GM23338 (cell line): Measurements from ENCODE around the gene CELA2B. TPM values are rescaled to one million over a fixed set of nuclear protein-coding genes. Genes with fewer than 3 reads are reported as not detected.

Experiments used
- ATAC-seq: fragments of 200-7000 bp; cut with Tn5 transposase; 3 replicates; pipeline ENCODE4 v1.9.1; 2020
- DNase-seq: peaks from one replicate; pipeline ENCODE4 v3.0.0-alpha.2; 2015; ENCODE audit warnings: low spot score
- H2AFZ ChIP-seq: fragments of 200-600 bp; sonication (generic); 2 replicates; pipeline ENCODE4 v1.8.0; 2016; ENCODE audit warnings: antibody characterized with exemption, mild to moderate bottlenecking, moderate library complexity
- H3F3A ChIP-seq: fragments of 200-600 bp; sonication (generic); replicated peaks from 2 replicates; pipeline ENCODE4 v1.8.0; 2017; ENCODE audit warnings: antibody characterized with exemption, mixed run types, low read depth
- H3K27ac ChIP-seq: fragments of 200-600 bp; sonication (generic); 2 replicates; pipeline ENCODE4 v1.6.1; 2016; ENCODE audit warnings: low read depth
- H3K27me3 ChIP-seq: fragments of 200-600 bp; sonication (generic); 2 replicates; pipeline ENCODE4 v1.8.0; 2016; ENCODE audit warnings: mild to moderate bottlenecking, mixed run types, moderate library complexity; ENCODE audit not compliant: insufficient read depth
- H3K36me3 ChIP-seq: fragments of 200-600 bp; sonication (generic); 2 replicates; pipeline ENCODE4 v1.8.0; 2016; ENCODE audit warnings: mild to moderate bottlenecking; ENCODE audit not compliant: insufficient read depth
- H3K4me1 ChIP-seq: fragments of 200-600 bp; sonication (generic); 2 replicates; pipeline ENCODE4 v1.8.0; 2016; ENCODE audit warnings: mild to moderate bottlenecking, moderate library complexity; ENCODE audit not compliant: insufficient read depth
- H3K4me2 ChIP-seq: fragments of 200-600 bp; sonication (generic); 2 replicates; pipeline ENCODE4 v1.7.1; 2017; ENCODE audit warnings: mixed run types
- H3K4me3 ChIP-seq: fragments of 200-600 bp; sonication (generic); 2 replicates; pipeline ENCODE4 v1.6.1; 2016; ENCODE audit warnings: mixed run types
- H3K79me2 ChIP-seq: fragments of 200-600 bp; sonication (generic); replicated peaks from 2 replicates; pipeline ENCODE4 v1.8.0; 2017; ENCODE audit warnings: mild to moderate bottlenecking; ENCODE audit not compliant: insufficient read depth
- H3K9me2 ChIP-seq: fragments of 200-600 bp; sonication (generic); 2 replicates; pipeline ENCODE4 v1.8.0; 2017; ENCODE audit not compliant: insufficient read depth
- H4K20me1 ChIP-seq: fragments of 200-600 bp; sonication (generic); replicated peaks from 2 replicates; pipeline ENCODE4 v1.8.0; 2017; ENCODE audit warnings: mild to moderate bottlenecking; ENCODE audit not compliant: insufficient read depth
- H3K27ac Mint-ChIP-seq: 2 replicates; pipeline ENCODE4 v1.8.0; 2020; ENCODE audit warnings: inconsistent platforms, mild to moderate bottlenecking, moderate library complexity, mixed read lengths
- H3K27me3 Mint-ChIP-seq: 3 replicates; pipeline ENCODE4 v1.8.0; 2022; ENCODE audit warnings: low read depth, mild to moderate bottlenecking, moderate library complexity, mixed read lengths, inconsistent platforms; ENCODE audit not compliant: insufficient read depth, poor library complexity
- H3K36me3 Mint-ChIP-seq: 3 replicates; pipeline ENCODE4 v1.8.0; 2021; ENCODE audit warnings: low read depth, mild to moderate bottlenecking, inconsistent platforms, moderate library complexity, mixed read lengths
- H3K4me1 Mint-ChIP-seq: 3 replicates; pipeline ENCODE4 v1.8.0; 2020; ENCODE audit warnings: mild to moderate bottlenecking, inconsistent platforms, mixed read lengths
- H3K4me3 Mint-ChIP-seq: 3 replicates; pipeline ENCODE4 v1.8.0; 2021; ENCODE audit warnings: moderate library complexity, mild to moderate bottlenecking, inconsistent platforms, mixed read lengths
- H3K9me3 Mint-ChIP-seq: 3 replicates; pipeline ENCODE4 v1.8.0; 2020; ENCODE audit warnings: moderate library complexity, mild to moderate bottlenecking, inconsistent platforms, mixed read lengths
- CREB1 ChIP-seq: fragments of 250-450 bp; sonication (Bioruptor Pico); IDR thresholded peaks from 2 replicates; pipeline ENCODE4 v1.5.0; 2020; ENCODE audit warnings: low read depth, mild to moderate bottlenecking, moderate library complexity
- CTCF ChIP-seq, 2 experiments: fragments of 200-600 bp in 1 of 2; sonication (generic) in 1 of 2; conservative IDR thresholded peaks; 2 replicates each; pipeline versions ENCODE4 v1.5.1 to v1.6.1; 2016 to 2017; ENCODE audit warnings: antibody characterized with exemption in 2 of 2, low read depth in 2 of 2, mild to moderate bottlenecking in 2 of 2, moderate library complexity in 1 of 2
- ETS1 ChIP-seq: IDR thresholded peaks from 2 replicates; pipeline ENCODE4 v1.6.1; 2016; ENCODE audit warnings: antibody characterized with exemption
- EZH2 ChIP-seq: fragments of 200-600 bp; sonication (generic); IDR thresholded peaks from one replicate; pipeline ENCODE4 v1.8.0; 2017; ENCODE audit warnings: antibody characterized with exemption, mild to moderate bottlenecking, low read depth; ENCODE audit not compliant: unreplicated experiment
- EZH2phosphoT487 ChIP-seq: fragments of 200-600 bp; sonication (generic); IDR thresholded peaks from one replicate; pipeline ENCODE4 v1.8.1; 2018; ENCODE audit warnings: antibody characterized with exemption; ENCODE audit not compliant: unreplicated experiment
- JUNB ChIP-seq: IDR thresholded peaks from one replicate; pipeline ENCODE4 v1.6.1; 2016; ENCODE audit warnings: antibody characterized with exemption; ENCODE audit not compliant: unreplicated experiment
- NANOG ChIP-seq: IDR thresholded peaks from 2 replicates; pipeline ENCODE4 v1.6.1; 2016; ENCODE audit warnings: antibody characterized with exemption, borderline replicate concordance
- POLR2AphosphoS5 ChIP-seq: IDR thresholded peaks from 2 replicates; pipeline ENCODE4 v1.6.1; 2016; ENCODE audit warnings: antibody characterized with exemption, low read depth
- REST ChIP-seq: IDR thresholded peaks from one replicate; pipeline ENCODE4 v1.6.1; 2018; ENCODE audit warnings: antibody characterized with exemption; ENCODE audit not compliant: unreplicated experiment
- STAT1 ChIP-seq: IDR thresholded peaks from one replicate; pipeline ENCODE4 v1.6.1; 2016; ENCODE audit warnings: antibody characterized with exemption; ENCODE audit not compliant: unreplicated experiment
- ZNF114 ChIP-seq: fragments of 250-450 bp; sonication (Bioruptor Pico); IDR thresholded peaks from 2 replicates; pipeline ENCODE4 v1.5.0; 2020; ENCODE audit warnings: mild to moderate bottlenecking, moderate library complexity
- ZNF331 ChIP-seq: fragments of 250-450 bp; sonication (Bioruptor Pico); IDR thresholded peaks from 2 replicates; pipeline ENCODE4 v1.5.0; 2020; ENCODE audit warnings: low read depth, mild to moderate bottlenecking, moderate library complexity
- polyA plus RNA-seq: library from polyadenylated mRNA; unstranded; fragments of >200 nt; fragmentation: Nextera tagmentation; extraction: Ambion mirVana; gene quantifications from 2 replicates; pipeline ENCODE4 v1.2.1, GENCODE V29; 2016
- total RNA-seq: library from RNA; depleted of rRNA; stranded (reverse); fragments of >200 nt; shearing (Covaris generic); gene quantifications from 2 replicates; pipeline ENCODE4 v1.2.3, GENCODE V29; 2014
- TF ChIP-seq, protein P1 (sequence below): fragments of 250-450 bp; sonication (Bioruptor Pico); IDR thresholded peaks from 2 replicates; pipeline ENCODE4 v1.5.0; 2020; ENCODE audit warnings: mild to moderate bottlenecking, moderate library complexity

Gene CELA2B
- total and polyA plus RNA-seq, 2 experiments from 2014 or later, result not detected

DNA sequence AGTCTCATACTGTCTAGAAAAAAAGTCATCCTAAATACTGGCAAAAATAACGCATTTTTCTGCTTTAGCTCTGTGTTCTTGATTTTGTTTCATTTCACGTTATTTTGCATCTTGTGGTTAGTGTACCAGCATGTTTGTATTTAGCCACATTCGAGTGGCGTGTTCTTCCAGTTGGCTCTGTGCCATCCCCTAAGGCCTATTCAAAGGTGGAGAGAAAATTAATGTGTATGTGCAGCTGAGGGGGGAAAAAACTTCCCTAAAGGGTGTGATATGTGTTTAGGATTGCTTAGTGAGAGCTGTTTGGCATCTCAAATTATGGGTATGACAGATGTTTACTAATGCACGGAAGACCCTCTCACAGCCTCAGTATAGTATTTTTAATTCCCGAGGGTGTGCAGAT, 62.9 kb downstream of the CELA2B start:
- Histone ChIP-seq H3K4me2 (no peak overlapping the region), H3K79me2 (no peaks in the 10 kb centered on the region), H3K27ac (no peak overlapping the region), H3K36me3 (peaks cover 23% of the 10 kb centered on the region), H3F3A (no peaks in the 10 kb centered on the region), H2AFZ (no peak overlapping the region), H3K4me1 (no peaks in the 10 kb centered on the region), H3K4me3 (no peak overlapping the region), H3K9me2 (no peaks in the 10 kb centered on the region), H4K20me1 (no peaks in the 10 kb centered on the region; the same call in 1 of the 2 replicates), H3K27me3 (no peaks in the 10 kb centered on the region)
- DNase-seq (no peak), ATAC-seq (no peak)
- Mint-ChIP-seq H3K36me3 (peaks cover 36% of the 10 kb centered on the region), H3K4me1 (no peaks in the 10 kb centered on the region), H3K27me3 (peaks cover 2% of the 10 kb centered on the region), H3K27ac (no peak overlapping the region), H3K4me3 (no peak overlapping the region), H3K9me3 (no peaks in the 10 kb centered on the region)
- TF ChIP-seq POLR2AphosphoS5, result no peak
- TF ChIP-seq ETS1, result no peak
- no peak for TF ChIP-seq ZNF331 (CRISPR knock-in tag)
- TF ChIP-seq EZH2, result no peak
- TF ChIP-seq EZH2phosphoT487, result no peak
- no peak for TF ChIP-seq ZNF114 (CRISPR knock-in tag)
- TF ChIP-seq, protein P1, sequence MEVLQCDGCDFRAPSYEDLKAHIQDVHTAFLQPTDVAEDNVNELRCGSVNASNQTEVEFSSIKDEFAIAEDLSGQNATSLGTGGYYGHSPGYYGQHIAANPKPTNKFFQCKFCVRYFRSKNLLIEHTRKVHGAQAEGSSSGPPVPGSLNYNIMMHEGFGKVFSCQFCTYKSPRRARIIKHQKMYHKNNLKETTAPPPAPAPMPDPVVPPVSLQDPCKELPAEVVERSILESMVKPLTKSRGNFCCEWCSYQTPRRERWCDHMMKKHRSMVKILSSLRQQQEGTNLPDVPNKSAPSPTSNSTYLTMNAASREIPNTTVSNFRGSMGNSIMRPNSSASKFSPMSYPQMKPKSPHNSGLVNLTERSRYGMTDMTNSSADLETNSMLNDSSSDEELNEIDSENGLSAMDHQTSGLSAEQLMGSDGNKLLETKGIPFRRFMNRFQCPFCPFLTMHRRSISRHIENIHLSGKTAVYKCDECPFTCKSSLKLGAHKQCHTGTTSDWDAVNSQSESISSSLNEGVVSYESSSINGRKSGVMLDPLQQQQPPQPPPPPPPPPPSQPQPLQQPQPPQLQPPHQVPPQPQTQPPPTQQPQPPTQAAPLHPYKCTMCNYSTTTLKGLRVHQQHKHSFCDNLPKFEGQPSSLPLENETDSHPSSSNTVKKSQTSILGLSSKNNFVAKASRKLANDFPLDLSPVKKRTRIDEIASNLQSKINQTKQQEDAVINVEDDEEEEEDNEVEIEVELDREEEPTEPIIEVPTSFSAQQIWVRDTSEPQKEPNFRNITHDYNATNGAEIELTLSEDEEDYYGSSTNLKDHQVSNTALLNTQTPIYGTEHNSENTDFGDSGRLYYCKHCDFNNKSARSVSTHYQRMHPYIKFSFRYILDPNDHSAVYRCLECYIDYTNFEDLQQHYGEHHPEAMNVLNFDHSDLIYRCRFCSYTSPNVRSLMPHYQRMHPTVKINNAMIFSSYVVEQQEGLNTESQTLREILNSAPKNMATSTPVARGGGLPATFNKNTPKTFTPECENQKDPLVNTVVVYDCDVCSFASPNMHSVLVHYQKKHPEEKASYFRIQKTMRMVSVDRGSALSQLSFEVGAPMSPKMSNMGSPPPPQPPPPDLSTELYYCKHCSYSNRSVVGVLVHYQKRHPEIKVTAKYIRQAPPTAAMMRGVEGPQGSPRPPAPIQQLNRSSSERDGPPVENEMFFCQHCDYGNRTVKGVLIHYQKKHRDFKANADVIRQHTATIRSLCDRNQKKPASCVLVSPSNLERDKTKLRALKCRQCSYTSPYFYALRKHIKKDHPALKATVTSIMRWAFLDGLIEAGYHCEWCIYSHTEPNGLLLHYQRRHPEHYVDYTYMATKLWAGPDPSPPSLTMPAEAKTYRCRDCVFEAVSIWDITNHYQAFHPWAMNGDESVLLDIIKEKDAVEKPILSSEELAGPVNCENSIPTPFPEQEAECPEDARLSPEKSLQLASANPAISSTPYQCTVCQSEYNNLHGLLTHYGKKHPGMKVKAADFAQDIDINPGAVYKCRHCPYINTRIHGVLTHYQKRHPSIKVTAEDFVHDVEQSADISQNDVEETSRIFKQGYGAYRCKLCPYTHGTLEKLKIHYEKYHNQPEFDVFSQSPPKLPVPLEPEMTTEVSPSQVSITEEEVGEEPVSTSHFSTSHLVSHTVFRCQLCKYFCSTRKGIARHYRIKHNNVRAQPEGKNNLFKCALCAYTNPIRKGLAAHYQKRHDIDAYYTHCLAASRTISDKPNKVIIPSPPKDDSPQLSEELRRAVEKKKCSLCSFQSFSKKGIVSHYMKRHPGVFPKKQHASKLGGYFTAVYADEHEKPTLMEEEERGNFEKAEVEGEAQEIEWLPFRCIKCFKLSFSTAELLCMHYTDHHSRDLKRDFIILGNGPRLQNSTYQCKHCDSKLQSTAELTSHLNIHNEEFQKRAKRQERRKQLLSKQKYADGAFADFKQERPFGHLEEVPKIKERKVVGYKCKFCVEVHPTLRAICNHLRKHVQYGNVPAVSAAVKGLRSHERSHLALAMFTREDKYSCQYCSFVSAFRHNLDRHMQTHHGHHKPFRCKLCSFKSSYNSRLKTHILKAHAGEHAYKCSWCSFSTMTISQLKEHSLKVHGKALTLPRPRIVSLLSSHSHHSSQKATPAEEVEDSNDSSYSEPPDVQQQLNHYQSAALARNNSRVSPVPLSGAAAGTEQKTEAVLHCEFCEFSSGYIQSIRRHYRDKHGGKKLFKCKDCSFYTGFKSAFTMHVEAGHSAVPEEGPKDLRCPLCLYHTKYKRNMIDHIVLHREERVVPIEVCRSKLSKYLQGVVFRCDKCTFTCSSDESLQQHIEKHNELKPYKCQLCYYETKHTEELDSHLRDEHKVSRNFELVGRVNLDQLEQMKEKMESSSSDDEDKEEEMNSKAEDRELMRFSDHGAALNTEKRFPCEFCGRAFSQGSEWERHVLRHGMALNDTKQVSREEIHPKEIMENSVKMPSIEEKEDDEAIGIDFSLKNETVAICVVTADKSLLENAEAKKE (CRISPR knock-in tag), result no peak
- TF ChIP-seq NANOG, result no peak
- no peak for TF ChIP-seq JUNB
- TF ChIP-seq STAT1, result no peak
- no peak for TF ChIP-seq REST
- no peak for TF ChIP-seq CTCF (conservative IDR thresholded peaks at IDR 0.05; ENCODE audit: low read depth in 2 of 2)
- TF ChIP-seq CREB1, result no peak
